NCI-H2029 (cell line): ENCODE data around the gene PEX14.

ENCODE experiments used
- DNase-seq: peaks from one replicate; lab custom pipeline; 2025; lab: John Stamatoyannopoulos, UW

Gene PEX14

DNA sequence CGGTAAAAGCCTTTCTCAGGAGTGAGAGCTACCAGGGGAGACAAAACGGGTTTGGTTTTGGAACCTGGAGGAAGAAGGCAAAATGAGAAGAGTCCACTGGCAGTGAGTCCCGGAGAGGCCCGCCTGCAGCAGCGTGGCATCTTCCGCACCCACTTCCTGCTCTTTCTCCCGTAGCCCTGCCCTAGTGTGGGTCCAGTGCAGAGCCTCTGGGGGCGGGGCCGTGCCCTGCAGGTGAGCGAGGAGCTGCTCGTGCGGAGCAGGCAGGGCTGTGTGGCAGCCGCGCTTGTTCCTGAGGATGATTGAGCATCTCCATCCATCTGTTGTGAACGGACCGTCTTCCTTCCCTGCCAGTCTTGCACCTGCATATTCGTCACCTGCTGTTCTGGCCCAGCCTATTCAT, 66.5 kb downstream of the PEX14 start:
- no peak for DNase-seq

DNA sequence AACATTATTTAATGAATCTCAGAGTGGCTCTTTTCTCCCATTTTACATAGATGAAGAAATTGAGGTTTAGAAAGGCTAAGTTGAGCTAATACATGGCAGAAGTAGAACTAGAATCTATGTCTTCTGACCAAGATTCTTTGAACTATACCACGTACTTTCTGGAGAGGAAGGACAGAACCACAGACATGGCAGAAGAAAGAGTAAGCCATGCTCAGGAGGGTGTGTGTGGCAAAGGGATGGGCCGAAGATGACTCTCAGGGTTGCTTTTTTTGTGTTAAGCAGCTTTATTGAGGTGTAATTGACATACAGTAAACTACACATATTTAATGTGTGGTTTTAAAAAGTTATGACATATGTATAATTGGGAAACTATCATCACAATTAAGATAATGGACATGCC, 69.5 kb downstream of the PEX14 start:
- no peak for DNase-seq

DNA sequence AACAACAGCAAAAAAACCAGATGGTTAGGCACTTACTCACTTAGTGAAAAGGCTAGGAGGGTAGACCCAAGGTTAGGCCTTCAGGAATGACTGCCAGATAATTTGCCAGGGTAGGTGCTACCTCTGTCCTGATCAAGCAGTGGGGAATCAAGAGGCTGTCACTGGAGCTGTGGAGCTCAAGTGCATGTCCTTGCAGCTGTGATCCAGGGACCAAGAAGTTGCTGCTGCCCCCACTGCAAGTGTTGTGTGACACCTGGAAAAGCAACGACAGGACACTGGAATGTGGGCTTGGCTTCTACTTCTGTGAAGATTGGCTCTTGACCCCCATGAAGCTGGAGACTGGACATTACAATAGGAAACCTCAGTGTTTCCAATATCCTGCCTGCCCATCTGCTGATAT, 72.1 kb downstream of the PEX14 start:
- DNase-seq: no peak

DNA sequence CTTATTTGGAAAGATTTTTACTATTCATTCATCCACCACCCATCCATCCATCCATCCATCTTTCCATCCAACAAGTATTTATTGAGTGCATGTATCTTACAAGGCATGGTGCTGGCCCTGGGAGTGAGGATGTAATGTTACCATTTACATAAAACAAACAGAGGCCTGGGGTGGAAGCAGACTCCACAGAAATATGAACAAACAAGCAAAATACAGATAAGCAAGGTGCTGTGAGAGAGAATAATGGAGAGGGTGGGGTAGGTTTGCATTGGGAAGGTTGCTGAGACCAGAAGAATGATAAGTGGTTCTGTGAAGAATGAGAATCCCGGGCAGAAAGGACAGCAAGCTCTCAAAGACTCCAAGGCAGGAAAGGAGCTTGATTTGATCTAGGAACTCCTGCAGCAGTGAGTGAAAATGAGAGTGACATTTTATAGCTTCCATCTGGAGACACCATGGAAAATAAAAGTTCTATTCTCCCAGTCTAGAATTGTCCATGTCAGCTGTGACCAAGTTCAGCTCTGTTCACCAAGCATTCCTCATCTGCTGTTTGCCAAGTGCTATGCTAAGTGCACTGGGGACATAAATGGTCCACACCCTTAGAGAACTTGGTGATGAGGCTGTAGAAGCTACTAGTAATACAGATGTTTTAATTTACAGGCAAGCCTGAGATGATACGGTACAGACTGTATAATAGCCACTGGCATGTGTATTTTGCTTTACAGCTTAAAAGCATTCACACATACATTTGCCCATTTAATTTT, 75.3 kb downstream of the PEX14 start:
- DNase-seq: no peak

DNA sequence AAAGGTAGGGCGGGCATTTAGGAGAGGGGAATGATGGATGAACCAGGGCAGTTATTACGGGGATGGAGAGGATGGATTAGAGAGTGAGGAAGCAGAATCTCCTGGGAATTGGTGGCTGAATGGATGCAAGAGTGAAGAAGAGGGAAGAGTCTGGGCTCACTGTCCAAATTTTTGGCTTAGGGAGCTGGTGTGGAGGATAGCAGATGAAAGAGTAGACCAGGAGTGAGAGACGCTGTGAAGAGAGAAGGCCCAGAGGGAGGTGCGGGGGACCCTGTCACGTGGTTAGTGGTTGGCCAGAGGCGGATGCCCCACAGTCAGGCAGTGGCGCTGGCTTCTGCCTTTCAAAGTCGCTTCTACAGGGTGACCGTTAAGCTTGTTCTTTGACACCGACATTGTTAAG, 78.4 kb downstream of the PEX14 start:
- DNase-seq: no peak

DNA sequence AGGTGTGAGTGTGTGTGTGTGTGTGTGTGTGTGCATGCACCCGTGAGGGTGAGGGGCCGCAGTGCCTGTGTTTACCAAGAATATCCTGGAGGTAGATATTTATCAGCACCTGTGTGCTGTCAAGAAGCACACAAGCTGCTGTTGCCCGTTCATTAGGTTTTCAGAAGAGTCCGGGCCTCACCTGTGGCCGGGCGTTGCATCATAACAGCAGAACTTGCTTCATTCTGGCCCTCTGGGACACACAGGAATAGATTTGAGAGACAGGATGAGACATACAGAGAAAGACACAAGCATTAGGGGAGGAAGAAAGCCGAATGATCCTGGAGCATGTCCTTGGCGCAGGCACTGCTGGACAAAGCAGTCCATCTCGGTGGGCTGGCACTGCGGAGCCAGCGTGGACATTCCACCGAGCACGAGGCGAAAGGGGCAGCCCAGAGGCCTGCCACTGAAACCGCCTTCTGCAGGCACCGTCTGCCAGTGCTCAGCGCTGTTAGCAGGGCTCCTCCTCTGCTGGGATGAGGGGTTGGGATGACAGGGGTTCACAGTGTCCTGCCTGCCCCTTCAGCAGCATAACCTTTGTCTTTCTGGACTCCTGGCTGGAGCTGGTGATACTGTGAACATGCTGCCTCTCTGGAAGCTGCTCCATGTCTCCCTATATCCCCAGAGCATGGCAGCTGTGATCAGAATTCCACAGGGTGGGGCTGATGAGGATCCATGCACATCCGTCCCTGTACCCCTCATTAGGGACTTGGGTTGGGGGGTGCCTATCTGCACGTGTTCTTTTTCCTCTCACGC, 81.1 kb downstream of the PEX14 start:
- no peak for DNase-seq

DNA sequence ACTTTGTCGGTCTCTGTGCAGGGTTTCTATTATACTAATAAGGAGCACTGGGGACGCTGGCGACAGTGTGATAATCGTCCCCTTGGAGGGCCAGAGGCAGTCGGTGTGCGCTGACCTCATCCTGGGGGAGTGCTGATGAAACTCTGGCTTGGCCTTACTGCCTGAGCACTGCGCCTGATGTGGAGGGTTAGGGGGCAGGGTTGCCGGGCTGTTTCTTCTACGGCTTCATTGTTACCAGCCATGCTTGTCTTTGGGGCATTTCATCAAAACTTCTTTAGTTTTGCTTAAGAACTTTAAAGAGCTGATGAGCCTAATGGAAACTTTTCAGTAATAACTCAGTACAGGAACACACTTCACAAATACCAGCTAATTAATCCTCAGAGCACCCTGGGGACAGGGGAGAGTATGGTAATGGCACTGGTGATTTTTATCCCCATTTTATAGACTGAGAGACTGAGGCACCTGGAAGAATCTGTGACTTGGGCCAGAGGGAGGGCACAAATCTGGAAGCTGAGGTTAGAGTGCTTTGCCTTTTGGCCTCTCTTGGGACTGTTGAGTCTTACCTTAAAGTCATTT, 81.8 kb downstream of the PEX14 start:
- no peak for DNase-seq

DNA sequence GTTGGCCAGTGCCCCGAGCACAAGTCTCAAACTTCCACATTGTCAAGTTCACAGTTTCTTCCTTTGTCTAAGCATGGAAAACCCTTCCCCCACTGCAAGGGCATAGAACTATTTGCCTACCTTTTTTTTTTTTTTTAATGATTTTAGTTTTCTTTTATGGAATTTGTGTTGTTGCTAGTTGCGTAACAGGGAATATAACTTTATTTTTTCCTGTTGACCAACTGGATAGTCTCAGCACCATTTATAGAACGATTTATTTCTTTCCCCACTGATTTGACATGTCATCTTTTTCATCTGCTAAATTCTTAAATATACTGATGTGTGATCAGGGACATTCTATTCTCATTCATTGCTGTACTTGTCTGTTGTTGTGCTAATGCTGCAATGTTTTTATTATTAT, 83.0 kb downstream of the PEX14 start:
- no peak for DNase-seq

DNA sequence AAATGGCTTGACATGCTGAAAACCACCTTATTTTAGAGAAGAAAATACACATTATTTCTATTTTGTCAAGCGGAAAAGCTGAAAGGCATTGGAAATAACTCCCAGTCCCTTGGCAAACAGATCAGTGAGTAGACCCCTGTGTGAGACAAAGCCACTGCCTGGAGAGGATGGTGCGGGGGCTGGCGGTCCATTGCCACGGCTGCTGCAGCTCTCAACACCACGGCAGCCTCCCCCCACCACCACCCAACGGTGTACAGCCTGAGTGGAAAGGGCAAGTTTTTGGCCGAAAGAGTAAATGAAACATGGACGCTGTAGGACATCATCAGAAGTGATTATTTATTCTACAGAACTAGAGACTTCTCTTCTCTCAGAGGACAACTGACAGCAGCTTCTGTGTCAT, 84.6 kb downstream of the PEX14 start:
- DNase-seq: no peak

DNA sequence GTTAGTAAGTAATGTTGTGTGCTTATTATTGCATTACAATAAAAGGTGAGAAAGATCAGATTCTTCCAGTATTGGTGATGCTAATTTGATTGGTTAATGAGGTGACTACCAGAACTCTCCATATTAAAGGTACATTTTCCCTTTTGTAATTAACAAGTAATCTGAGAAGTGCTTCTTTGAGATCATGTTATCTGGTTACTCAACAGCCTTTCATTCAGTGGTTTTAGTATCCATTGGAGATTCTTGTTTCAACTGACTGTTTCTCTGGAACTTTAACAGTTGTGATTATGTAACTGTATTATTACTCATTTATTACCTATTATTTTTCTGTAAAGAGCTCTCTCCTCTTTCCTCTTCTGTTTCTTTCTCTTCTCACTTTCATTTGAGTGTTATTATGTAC, 86.7 kb downstream of the PEX14 start:
- no peak for DNase-seq

DNA sequence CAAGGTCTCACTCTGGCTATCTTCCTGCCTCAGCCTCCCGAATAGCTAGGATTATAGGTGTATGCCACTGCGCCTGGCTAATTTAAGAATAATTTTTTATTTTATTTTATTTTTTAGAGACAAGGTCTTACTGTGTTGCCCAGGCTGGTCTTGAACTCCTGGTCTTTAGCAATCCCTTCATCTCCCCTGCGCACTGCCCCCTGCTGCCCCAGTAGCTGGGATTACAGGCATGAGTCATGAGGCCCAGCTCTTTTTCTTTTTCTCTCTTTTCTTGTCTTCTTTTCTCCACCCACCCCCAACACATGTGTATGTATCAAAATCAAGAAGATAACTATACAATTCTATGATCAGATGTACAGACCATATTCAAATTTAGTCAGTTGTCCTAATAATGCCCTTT, 87.2 kb downstream of the PEX14 start:
- no peak for DNase-seq

DNA sequence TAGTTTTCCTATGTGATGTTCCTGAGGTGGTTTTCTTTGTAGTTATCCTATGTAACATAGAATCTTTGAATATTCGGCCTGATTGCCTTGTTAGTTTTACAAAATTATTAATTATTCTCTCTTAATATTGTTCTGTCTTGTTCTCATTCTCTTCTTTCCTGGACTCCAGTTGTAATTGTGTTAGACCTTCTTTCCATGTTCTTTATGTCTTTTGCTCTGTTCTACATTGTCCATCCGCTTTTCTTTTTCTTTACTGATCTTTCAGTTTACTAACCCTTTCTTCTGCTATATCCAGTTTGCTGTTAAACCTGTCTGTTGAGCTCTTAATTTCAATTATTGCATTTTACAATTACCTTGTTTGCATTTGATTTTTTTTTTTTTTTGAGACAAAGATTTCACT, 89.3 kb downstream of the PEX14 start:
- no peak for DNase-seq

DNA sequence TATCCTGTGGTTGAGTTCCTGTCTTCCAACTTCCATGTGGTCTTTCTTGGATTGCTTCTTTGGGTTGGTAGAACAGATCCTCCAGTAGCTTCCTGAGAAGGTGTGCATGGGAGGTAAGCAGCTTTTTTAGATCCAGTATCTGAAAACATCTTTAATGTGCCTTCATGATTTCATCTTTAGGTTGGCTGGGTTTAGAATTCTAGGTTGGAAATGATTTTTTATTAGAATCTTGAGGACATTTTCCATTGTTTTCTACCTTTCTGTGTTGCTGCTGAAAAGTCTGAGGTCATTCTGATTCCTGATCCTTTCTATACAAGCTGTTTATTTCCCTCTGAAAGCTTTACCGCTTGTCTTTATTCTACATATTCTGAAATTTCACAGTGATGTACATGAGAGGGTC, 94.8 kb downstream of the PEX14 start:
- DNase-seq: no peak

DNA sequence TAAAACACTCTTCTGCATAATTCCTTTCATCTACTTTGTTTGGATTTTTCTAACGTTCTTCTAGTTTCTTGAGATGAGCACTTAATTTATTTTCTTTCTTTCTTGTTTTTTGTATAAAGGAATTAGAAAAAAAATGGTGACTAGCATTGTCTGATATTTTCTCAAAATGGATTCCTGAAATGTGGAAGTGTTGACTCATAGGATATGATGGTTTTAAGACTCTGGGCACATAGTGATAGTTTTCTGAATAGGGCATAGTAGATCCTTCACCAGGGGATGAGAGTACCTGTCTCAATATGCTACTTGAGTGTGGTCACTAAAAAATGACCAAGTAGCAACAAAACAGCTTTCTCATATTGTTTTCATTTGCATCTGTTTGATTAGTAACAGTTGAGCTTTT, 100.9 kb downstream of the PEX14 start:
- no peak for DNase-seq

DNA sequence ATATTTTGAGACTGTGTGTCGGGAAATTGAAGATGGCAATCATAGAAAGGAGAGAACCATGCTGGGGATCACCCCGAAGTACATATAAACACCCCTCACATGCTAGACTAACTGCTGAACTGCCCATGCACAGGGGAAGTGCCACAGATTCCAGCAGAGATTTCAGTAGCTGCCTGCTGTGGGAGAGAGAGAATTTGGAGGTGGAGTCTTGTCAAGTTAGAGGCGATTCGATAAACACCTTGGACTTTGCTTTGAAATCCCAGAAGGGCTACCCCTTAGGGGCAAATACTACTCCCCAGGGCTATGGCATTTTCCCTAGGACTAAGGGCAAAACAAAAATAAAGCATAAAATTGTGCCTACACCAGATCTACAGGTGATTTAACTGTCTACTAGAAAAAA, 103.3 kb downstream of the PEX14 start:
- DNase-seq: no peak

DNA sequence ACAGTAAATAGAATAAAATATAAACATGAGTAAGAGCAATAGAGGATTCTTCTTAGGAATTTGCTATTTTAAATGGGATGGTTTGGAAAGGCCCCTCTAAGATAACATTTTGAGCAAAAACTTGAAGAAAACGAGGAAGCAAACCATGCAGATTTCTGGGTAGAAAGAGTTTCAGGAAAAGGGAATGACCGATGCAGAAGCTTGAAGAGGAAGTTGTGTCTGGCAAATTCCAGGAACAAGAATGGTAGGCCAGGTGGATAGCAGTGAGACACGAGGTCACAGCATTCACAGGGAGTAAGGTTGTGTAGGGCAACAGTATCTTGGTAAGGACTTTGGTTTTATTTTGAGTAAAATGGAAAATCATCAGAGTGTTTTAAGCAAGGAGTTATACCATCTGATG, 108.9 kb downstream of the PEX14 start:
- no peak for DNase-seq

DNA sequence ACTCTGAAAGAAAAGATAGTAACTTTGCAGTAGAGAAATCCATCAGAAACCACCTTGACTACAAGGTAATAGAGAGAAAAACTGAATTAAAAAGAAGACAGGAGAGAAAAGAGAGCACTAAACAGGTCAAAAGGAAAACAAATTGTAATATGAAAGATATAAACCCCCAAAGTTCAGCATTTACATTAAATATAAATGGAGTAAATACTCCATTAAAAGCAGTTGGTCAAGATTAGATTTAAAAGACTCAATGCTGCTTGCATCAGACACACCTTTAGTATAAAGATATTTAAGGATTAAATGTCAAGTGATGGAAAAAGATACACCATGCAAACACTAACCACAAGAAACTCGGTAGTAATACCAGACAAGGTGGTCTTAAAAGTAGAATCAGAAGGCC, 110.5 kb downstream of the PEX14 start:
- DNase-seq: no peak

DNA sequence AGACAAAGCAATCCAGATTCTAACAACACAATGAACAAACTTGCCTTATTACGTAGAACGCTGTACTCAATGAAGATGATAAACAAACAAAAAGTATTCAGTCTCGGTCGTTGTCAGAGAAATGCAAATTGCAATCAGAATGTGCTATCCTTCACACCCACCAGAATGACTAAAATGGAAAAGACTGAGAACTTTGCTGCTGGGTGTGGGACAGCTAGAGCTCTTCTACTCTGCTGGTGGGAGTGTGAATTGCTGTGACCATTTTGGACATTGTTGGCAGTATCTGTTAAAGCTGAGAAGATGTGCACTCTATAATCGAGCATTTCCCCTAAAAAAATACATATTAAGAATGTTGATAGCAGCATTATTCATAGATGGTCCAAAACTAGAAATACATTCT, 111.4 kb downstream of the PEX14 start:
- DNase-seq: no peak

DNA sequence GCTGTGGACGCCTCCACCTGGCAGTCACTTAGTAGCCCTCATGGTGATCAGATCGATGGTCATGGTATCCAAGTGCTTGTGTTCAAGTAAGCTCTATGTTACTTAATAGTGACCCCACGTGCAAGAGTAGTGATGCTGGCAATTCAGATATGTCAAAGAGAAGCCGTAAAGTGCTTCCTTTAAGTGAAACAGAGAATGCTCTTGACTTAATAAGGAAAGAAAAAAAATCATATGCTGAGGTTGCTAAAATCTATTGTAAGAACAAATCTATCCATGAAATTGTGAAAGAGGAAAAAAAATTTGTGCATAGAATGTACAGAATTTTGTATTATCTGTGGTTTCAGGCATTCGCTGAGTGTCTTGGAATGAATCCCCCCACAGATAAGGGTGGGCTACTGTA, 113.9 kb downstream of the PEX14 start:
- DNase-seq: no peak

DNA sequence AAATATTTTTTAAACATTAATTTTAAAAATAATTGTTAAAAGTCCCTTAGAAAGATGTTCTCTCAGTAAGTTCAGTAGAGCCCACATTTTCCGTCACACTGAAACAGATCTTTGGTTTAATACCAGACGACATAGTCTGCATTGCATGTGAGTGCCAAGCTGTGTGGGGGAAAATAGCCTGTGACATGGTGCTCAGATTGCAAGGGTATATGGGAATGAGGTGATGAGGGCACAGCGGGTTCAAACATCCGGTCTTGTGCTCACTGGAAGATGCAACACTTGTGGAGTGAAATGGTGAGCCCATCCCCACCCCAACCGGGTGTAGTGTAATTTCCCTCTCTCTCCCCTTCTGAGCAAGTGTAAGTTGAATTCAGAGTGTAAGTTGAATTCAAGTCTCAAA, 114.3 kb downstream of the PEX14 start:
- DNase-seq: no peak

DNA sequence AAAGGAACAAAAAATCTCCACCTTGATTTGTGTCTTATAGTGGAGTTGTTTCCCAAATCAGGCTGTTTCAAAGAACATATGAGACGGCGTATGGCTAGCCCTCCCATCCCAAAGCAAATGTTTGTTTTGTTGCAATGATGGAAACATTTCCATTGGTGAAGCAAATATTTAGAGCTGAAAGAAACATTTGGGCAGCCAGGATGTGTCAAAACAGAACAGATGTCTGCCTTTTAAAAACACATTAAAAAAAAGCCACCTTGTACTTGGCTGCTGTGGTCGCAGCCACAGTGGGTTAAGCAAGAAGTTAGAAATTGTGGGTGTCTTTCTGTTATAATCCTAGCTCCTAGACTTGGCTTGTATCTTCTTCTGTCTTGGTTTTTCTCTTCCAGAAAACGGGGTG, 116.3 kb downstream of the PEX14 start:
- DNase-seq: no peak

DNA sequence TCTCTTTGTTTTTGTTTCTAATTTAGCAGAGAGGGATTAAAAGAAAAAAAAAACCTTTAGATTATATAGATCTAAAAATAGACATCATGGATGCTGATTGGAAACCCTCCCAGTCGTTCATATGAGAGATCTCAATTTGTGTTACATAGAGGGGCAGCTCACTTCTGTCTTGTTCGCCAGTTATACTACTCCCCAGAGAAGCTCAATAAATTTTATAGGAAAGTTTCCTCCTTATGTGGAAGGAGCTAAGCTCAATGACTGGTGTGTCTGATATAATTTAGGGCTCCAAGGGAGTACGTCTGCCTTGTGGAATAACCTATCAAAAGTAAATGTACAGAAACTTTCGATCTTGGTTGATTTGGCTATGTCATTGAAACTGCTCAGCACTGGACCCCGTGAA, 117.6 kb downstream of the PEX14 start:
- DNase-seq: no peak

DNA sequence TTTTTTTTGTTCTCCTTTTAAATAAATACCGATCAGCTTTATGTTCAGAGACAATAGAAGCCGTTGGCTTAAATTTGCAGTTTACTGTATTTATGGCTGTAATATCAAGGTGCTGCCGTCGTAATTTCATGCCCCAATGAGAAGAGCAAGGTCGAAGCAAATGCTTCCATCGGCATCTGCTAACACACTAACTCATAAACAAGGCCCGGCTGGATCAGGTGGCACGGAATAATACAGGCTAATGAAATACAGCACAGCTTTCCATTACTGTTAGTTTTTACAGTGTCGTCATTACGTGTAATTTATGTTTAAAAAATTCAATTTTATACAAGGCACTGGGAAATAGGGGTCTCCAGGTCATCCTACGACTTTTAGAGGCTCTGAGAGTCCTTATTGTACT, 119.0 kb downstream of the PEX14 start:
- DNase-seq: no peak
